ENCODE results near the gene TANC1. TPM values are rescaled to one million over a fixed set of nuclear protein-coding genes. Genes with fewer than 3 reads are reported as not detected.
A peak's percentile ranks its signal among the peaks of the same experiment; 100 is the strongest.

Gene TANC1
- total RNA-seq, 1 donor from 2014 or later, result 18.5 TPM

GRCh38 chr2:158935617-158936016 lies 32.8 kb upstream of the TANC1 start:
- Histone ChIP-seq H3K27me3 (ENCODE audit: control insufficient read depth, insufficient read depth, low read length) (no peaks in the 10 kb centered on the region), H3K36me3 (ENCODE audit: control insufficient read depth, insufficient read depth, low read length) (no peaks in the 10 kb centered on the region), H3K4me3 (ENCODE audit: low read depth, low read length) (no peak overlapping the region)
- TF ChIP-seq, protein P1, sequence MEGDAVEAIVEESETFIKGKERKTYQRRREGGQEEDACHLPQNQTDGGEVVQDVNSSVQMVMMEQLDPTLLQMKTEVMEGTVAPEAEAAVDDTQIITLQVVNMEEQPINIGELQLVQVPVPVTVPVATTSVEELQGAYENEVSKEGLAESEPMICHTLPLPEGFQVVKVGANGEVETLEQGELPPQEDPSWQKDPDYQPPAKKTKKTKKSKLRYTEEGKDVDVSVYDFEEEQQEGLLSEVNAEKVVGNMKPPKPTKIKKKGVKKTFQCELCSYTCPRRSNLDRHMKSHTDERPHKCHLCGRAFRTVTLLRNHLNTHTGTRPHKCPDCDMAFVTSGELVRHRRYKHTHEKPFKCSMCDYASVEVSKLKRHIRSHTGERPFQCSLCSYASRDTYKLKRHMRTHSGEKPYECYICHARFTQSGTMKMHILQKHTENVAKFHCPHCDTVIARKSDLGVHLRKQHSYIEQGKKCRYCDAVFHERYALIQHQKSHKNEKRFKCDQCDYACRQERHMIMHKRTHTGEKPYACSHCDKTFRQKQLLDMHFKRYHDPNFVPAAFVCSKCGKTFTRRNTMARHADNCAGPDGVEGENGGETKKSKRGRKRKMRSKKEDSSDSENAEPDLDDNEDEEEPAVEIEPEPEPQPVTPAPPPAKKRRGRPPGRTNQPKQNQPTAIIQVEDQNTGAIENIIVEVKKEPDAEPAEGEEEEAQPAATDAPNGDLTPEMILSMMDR (IDR thresholded peaks at IDR 0.05; ENCODE audit: insufficient read depth, low read length, poor library complexity, severe bottlenecking), result no peak
- DNase-seq (ENCODE audit: low read depth), result no peak

DNA sequence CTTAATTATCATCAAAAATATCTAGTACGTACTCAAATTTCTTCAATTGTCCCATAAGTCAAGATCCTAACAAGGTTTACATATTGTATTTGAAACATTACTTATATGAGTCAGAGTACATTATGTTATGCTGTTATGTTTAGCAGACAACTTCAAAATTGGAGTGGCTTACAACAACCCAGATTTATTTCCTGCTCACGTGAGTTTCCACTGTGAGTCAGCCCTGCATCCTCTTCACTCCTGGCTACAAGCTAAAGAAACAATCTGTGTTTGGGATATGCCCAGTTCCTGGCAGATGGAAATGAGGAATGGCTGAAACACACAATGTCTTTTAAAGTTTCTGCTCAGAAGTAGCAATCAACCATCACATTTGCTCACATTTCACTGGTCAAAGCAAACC lies 31.5 kb upstream of the TANC1 start:
- H3K36me3 ChIP-seq (ENCODE audit: control insufficient read depth, insufficient read depth, low read length), result no peaks in the 10 kb centered on the region
- no peaks in the 10 kb centered on the region for H3K27me3 ChIP-seq (ENCODE audit: control insufficient read depth, insufficient read depth, low read length)
- TF ChIP-seq, protein P1 (IDR thresholded peaks at IDR 0.05; ENCODE audit: insufficient read depth, low read length, poor library complexity, severe bottlenecking), result no peak
- no peak overlapping the region for H3K4me3 ChIP-seq (ENCODE audit: low read depth, low read length)
- peak; percentile 51 for DNase-seq (ENCODE audit: low read depth)

DNA sequence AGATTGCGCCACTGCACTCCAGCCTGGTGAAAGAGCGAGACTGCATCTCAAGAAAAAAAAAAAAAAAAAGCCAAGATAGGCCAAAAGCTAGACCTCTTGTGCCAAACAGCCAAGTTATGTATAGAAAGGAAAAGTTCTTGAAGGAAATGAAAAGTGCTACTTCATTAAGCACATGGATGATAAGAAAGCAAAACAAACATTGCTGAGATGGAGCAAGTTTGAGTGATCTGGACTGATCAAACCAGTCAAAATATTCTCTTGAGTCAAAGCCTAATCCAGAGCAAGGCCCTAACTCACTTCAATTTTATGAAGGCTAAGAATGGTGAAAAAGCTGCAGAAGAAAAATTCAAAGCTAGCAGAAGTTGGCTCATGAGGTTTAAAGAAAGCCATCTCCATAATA lies 28.1 kb upstream of the TANC1 start:
- TF ChIP-seq, protein P1 (IDR thresholded peaks at IDR 0.05; ENCODE audit: insufficient read depth, low read length, poor library complexity, severe bottlenecking), result no peak
- Histone ChIP-seq H3K4me3 (ENCODE audit: low read depth, low read length) (no peak overlapping the region), H3K36me3 (ENCODE audit: control insufficient read depth, insufficient read depth, low read length) (no peaks in the 10 kb centered on the region), H3K27me3 (ENCODE audit: control insufficient read depth, insufficient read depth, low read length) (no peaks in the 10 kb centered on the region)
- DNase-seq (ENCODE audit: low read depth), result no peak

DNA sequence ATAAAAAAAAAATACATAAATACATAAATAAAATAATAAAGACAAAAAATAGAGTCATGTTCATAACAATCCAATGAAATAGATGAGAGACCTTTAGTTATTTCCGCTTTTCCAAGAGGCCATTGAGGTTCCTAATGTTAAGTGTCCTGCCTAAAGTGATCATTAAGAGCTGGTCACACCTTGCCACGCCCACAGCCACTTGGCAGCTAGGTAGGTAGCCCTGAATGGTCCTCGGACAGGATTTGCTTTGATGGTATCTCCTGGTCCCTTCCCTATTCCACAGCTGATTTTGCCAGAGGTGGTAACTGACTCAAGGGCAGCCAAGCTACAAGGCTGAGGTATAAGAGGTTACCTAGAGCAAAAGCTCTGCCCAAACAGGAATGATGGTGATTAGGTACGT lies 24.5 kb upstream of the TANC1 start:
- TF ChIP-seq, protein P1 (IDR thresholded peaks at IDR 0.05; ENCODE audit: insufficient read depth, low read length, poor library complexity, severe bottlenecking), result no peak
- no peaks in the 10 kb centered on the region for H3K27me3 ChIP-seq (ENCODE audit: control insufficient read depth, insufficient read depth, low read length)
- DNase-seq (ENCODE audit: low read depth), result no peak
- H3K4me3 ChIP-seq (ENCODE audit: low read depth, low read length), result no peak overlapping the region
- no peaks in the 10 kb centered on the region for H3K36me3 ChIP-seq (ENCODE audit: control insufficient read depth, insufficient read depth, low read length)

- H3K27me3 ChIP-seq (ENCODE audit: control insufficient read depth, insufficient read depth, low read length), result no peaks in the 10 kb centered on the region
- no peaks in the 10 kb centered on the region for H3K36me3 ChIP-seq (ENCODE audit: control insufficient read depth, insufficient read depth, low read length)
- DNase-seq (ENCODE audit: low read depth), result no peak
- TF ChIP-seq, protein P1 (IDR thresholded peaks at IDR 0.05; ENCODE audit: insufficient read depth, low read length, poor library complexity, severe bottlenecking), result no peak
- H3K4me3 ChIP-seq (ENCODE audit: low read depth, low read length), result no peak overlapping the region
Observed at GRCh38 chr2:158948964-158949699, 19.3 kb upstream of the TANC1 start.

DNA sequence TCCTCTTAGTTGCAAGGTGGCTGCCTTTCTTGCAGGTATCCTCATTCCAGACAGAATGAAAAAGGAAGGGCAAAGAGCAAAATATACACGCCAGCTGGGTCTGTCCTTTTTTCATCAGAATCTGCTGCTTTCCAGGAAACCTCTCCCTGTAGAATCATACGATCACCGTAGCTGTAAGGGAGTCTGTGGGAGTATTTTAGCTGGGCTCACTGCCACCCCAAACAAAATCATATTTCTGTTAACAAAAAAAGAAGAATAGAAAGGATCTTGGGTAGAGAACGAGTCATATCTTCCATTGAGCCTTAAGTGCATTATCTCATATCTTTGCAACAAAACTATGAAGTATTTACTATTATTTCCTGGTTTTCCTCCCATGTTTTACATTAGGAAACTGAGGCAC lies 15.0 kb upstream of the TANC1 start:
- DNase-seq (ENCODE audit: low read depth), result no peak
- no peaks in the 10 kb centered on the region for H3K36me3 ChIP-seq (ENCODE audit: control insufficient read depth, insufficient read depth, low read length)
- no peak overlapping the region for H3K4me3 ChIP-seq (ENCODE audit: low read depth, low read length)
- H3K27me3 ChIP-seq (ENCODE audit: control insufficient read depth, insufficient read depth, low read length), result no peaks in the 10 kb centered on the region
- TF ChIP-seq, protein P1 (IDR thresholded peaks at IDR 0.05; ENCODE audit: insufficient read depth, low read length, poor library complexity, severe bottlenecking), result no peak
